Stimulated activated CD4-positive, alpha-beta T cell treated with anti-CD3 and anti-CD28 coated beads, Interleukin-4, amount 100 ng/mL, for 4 hours (primary cell): ENCODE data around the gene ZNF225.
"Not testable (repeated sequence)": the region's sequence is repeated elsewhere in the genome, so short reads cannot be mapped to it uniquely, and the experiment has no call there.

Source experiments
- DNase-seq, 2 experiments: peaks; one replicate each; pipeline ENCODE4 v3.0.0-alpha.2; 2020

ZNF225 gene

GRCh38 chr19:44113138-44113783, at the start of gene ZNF225:
Gene ZNF225, plus strand, starts transcription at chr19:44113399. Its CDS starts 2,429 bp downstream, at chr19:44115828.
- peak; percentile 71 to 85 for DNase-seq

- DNase-seq = no peak
Measured at GRCh38 chr19:44066305-44066704, 46.9 kb upstream of the ZNF225 start.

GRCh38 chr19:44069415-44069814, 43.8 kb upstream of the ZNF225 start:
- DNase-seq = no peak

- peak; percentile 72 to 87 for DNase-seq
Measured at GRCh38 chr19:44071824-44072542, 41.2 kb upstream of the ZNF225 start, which contains the start of gene ZNF284. Gene ZNF284, plus strand, starts transcription at chr19:44072159. Its CDS starts 4,231 bp downstream, at chr19:44076390.

DNA sequence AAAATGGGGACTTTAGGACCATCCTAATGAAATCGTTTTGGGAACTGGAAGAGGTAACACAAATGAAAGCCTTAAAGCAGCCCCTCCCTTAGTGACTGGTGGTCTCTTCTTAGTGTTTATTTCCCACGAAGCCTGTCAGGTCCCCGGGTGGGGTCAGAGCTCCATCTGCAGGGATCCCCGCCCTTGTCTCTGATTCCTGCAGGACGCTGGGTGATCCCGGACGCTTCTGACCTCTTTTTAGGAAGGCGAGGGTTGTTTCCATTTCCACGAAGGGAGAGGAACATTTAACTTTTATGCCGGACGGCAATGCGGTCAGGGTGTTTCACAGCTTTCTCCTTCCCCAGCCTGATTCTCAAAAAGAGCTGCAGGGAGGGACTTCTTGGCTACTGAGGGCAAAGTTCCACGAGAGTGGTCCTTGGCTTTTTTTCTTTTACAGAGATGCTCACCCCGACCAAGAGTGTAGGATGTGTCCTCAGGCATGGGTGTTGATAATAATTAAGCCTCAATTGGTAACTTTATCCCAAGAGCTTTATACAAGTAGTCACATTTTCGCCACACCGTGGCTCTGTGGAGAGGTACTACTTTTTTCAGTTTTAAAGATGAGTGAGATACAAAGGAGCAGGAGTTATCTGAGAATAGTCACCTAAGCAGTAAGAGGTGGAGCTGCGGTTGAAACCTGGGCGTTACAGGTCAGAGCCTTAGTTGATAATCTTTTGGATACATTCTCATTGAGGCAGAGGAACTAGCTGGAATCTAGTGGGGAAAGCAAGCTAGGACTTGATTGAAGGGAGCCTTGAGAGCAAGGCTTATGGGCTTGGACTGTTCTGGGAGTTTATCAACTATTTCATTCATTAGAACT, 40.4 kb upstream of the ZNF225 start:
- no peak for DNase-seq

- no peak for DNase-seq
Measured at GRCh38 chr19:44076325-44076724, 36.9 kb upstream of the ZNF225 start.

- DNase-seq = no peak
Measured at GRCh38 chr19:44092108-44092507, 21.1 kb upstream of the ZNF225 start.

GRCh38 chr19:44093931-44094765, 19.1 kb upstream of the ZNF225 start, which contains the start of gene ZNF224:
Gene ZNF224, plus strand, starts transcription at chr19:44094361. Its CDS starts 3,513 bp downstream, at chr19:44097874.
- peak; percentile 69 to 77 for DNase-seq

DNA sequence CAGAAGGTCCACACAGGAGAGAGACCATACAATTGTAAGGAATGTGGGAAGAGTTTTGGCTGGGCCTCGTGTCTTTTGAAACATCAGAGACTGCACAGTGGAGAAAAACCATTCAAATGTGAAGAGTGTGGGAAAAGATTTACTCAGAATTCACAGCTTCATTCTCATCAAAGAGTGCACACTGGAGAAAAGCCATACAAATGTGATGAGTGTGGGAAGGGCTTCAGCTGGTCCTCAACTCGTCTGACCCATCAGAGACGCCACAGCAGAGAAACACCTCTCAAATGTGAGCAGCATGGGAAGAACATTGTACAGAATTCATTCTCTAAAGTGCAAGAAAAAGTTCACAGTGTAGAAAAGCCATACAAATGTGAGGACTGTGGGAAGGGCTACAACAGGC, 5.4 kb upstream of the ZNF225 start:
- no peak for DNase-seq

DNA sequence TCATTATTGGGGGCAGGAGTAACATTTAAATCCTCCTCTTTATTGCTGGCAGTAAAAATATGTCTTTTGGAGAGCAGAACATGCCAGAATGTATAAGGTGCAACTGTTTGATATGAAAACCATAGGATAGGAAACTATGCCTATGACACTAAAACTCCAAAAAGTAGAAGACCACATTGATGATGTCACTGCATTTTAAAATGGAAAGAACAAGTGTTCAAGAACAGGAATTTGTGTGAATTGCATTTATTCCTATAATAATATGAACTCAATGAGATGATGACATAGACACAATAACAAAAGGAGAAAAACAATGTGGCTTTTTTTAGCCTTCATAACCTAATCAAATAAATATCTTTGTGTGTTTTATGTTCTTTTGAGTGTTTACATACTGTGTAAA, 3.7 kb upstream of the ZNF225 start:
- no peak for DNase-seq

DNA sequence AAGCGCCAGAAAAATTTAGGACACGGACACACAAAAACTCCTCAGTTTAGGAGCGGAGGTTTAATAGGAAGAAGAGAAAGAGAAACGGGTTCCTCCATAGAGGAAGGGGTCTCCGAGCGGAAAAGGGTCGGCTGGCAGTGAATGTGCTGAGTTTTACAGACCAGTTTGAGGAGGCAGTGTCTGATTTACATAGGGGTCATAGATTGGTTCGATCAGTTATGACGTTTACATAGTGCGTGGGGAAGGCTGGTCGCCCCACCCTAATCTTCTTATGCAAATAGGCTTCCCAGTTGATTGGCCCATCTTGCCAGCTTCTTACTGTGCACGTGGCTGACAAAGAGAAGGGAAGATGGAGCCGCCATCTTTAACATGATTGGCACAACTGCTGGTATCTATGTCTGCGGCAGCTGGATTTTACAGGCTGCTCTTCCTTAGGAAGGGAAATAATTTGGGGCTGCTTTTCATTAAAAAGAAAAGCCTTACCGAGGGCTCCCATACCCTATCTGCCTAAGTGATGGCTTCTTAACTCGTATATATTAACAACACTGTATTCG, 1.2 kb upstream of the ZNF225 start:
- DNase-seq = no peak

GRCh38 chr19:44112802-44113137, 429 bp upstream of the ZNF225 start:
- no peak for DNase-seq

DNA sequence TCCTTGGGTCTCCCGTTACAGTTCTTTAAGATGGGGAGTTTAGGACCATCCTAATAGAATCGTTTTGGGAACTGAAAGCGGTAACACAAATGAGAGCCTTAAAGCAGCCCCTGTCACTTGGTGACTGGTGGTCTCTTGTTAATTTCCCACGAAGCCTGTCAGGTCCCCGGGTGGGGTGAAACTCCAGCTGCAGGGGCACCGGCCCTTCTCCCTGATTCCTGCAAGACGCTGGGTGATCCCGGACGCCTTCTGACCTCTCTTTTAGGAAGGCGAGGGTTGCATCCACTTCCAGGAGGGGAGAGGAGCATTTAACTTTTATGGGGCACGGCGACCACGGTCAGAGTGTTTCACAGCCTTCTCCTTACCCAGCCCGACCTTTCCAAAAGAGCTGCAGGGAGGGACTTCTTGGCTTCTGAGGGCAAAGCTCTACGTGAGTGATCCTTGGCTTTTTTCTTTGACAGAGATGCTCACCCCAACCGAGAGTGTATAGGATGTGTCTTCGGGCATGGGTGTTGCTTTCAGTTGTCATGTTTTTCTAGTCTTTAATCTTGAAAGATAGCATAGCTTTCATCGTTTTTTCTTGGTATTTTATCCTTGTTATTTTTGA, 688 bp downstream of the ZNF225 start:
- DNase-seq = no peak

DNA sequence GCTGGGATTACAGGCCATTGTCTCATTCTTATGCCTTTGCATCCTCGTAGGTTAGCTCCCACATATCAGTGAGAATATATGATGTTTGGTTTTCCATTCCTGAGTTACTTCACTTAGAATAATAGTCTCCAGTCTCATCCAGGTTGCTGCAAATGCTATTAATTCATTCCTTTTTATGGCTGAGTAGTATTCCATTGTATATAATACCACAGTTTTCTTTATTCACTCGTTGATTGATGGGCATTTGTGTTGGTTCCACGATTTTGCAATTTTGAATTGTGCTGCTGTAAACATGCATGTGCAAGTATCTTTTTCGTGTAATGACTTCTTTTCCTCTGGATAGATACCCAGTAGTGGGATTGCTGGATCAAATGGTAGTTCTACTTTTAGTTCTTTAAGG, 8.0 kb downstream of the ZNF225 start:
- not testable (repeated sequence) for DNase-seq

DNA sequence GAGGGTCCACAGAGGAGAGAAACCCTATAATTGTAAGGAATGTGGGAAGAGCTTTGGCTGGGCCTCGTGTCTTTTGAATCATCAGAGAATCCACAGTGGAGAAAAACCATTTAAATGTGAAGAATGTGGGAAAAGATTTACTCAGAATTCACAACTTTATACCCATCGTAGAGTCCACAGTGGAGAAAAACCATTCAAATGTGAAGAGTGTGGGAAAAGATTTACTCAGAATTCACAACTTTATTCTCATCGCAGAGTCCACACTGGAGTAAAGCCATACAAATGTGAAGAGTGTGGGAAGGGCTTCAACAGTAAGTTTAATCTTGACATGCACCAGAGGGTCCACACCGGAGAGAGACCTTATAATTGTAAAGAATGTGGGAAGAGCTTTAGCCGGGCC, 18.8 kb downstream of the ZNF225 start:
- no peak for DNase-seq

- DNase-seq = peak; percentile 59 to 79
Measured at GRCh38 chr19:44141191-44142058, 28.2 kb downstream of the ZNF225 start, which contains the start of gene ZNF234. Gene ZNF234, plus strand, starts transcription at chr19:44141554. Its CDS starts 3,079 bp downstream, at chr19:44144633.

- no peak for DNase-seq
Measured at GRCh38 chr19:44142059-44142433, 28.8 kb downstream of the ZNF225 start.

- no peak for DNase-seq
Measured at GRCh38 chr19:44149776-44150175, 36.6 kb downstream of the ZNF225 start.

- DNase-seq = no peak
Measured at GRCh38 chr19:44151491-44151890, 38.3 kb downstream of the ZNF225 start.

- DNase-seq = no peak
Measured at GRCh38 chr19:44156475-44156874, 43.3 kb downstream of the ZNF225 start.

- DNase-seq = no peak
Measured at GRCh38 chr19:44163789-44164188, 50.6 kb downstream of the ZNF225 start.
